Endometrium (tissue), 2 donors: ENCODE data around the gene BRIP1.

ENCODE experiments used
- FAIRE-seq: peaks from 2 replicates; lab custom pipeline; 2012; peaks lifted over from hg19 to GRCh38; lab: Jason Lieb, UNC
- donor health status: control.
- donor health status: control.

BRIP1 gene

DNA sequence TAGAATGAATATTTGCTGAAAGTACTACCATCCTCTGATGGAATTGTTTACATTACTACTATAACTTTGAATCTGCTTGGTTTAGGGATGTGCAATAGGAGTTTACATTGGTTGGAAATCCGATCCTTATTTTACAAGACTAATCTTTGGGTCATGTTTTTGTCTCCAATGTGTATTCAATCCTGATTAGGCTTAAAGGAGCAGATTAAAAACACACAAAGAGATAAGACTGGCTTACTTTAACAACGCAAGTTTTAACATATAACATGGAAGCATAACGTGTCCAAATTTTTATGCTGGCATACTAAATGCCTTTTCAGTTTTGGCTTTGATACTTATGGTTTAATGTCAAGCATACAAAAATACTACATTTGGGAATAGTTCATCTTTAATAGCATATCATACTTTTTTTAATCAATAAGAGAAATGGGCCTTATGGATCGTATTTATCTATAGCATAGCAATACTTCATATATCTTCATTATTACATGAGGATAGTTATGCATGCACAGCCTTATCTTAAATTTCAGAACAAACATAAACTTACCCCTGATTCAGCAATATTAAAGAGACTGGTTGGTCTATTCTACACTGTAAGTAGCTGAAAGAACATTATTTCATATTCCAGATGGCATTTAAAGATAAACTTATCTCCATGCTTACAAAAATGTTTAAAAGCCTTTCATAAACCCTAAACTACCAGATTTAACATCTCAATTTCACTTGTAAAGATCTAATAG is 202.4 kb downstream of the BRIP1 start:
- FAIRE-seq: no peak

DNA sequence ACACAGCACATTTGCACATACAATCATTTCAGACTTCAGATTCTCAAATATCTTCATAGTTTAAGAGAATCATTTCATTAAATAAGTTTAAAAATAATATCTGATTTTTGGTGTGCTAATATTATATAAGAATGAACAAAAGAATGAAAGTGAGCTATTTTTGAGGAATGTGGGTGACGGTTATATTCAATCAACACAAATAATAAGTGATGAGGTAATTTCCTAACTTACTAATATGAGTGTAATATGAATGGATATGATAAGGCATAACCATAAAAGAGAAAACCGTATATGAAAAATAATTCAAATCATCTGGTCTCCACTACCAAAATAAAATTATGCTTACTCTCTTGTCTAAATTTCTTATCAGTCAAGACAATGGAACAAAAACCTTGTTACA is 203.9 kb downstream of the BRIP1 start:
- no peak for FAIRE-seq

DNA sequence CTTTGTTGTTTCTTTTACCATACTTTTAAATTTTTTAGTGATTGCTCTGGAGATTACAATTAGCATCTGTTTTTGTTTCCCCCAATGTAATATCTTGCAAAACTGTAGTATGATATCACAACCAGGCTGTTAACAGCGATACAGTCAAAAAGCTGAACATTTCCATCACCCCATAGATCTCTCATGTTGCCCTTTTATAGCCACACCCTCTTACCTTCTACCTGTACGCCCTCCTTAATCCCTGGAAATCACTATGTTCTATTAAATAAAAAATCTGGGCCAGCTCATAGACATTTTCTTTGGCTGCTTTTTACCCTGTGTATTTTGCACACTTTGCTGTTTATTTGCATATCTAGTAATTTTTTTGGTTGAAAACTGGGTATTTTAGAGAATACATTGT is 205.1 kb downstream of the BRIP1 start:
- FAIRE-seq: no peak

DNA sequence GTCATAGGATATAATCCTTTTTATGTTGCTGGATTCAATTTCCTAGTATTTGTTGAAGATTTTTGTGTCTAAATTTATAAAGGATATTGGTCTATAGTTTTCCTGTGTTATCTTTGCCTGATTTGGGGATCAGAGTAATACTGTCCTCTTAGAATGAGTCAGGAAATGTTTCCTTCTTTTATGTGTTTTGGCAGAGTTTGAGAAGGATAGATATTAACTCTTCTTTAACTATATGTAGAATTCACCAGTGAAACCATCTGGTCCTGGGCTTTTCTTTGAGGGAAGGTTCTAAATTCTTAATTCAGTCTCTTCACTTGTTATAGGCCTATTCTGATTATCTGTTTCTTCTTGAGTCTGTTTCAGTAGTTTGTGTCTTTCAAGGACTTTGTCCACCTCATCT is 206.0 kb downstream of the BRIP1 start:
- FAIRE-seq: no peak

DNA sequence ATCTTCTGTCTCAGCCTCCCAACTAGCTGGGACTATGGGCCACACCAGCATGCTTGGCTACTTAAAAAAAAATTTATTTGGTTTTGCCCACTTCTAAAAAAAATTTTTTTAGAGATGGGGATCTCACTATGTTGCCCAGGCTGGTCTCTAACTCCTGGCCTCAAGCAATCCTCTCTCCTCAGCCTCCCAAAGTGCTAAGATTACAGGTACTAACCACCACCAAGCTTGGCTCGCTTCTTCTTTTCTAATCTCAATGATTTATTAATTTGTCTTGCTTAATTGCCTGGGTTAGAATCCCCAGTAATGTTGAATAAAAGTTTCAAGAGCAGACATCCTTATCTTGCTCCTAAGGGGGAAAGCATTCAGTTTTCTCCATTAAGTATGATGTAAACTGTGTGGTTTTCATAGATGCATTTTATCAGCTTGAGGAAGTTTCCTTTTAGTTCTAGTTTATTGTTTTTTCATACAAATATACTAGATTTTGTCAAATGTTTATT is 206.6 kb downstream of the BRIP1 start:
- no peak for FAIRE-seq

DNA sequence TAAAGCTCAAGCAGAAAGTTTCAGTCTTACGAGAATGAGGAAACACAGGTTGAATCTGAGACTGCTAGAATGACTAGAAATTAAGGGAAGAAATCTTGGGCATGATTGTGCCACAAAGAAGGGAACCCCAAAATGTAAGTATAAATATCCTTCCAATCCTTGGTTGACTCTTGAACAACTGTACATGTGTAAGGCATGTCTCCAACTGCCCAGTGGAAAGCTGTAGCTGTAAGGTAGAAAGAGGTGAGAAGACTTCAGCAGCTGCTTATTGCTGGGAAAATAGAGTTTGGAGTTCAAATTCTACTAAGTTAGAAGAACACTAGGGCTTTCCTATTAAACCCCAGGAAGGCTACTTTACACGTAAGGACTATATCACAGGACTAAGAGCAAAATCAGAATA is 212.6 kb downstream of the BRIP1 start:
- FAIRE-seq: no peak

DNA sequence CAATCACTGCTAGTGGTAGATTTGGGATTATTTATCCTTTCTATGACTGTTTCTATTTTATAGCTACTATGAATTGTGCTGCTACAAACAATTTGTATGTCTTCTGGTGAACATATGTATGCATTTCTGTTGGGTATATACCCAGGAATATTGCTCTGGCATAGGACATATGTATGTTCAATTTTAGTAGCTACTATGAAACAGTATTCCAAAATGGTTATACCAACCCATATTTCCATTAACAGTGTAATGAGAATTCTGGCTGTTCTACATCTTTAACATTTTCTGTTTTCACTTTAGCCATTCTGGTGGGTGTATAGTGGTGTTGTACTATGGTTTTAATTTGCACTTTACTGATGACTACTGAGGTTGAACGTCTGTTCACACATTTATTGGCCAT is 214.7 kb downstream of the BRIP1 start:
- no peak for FAIRE-seq

DNA sequence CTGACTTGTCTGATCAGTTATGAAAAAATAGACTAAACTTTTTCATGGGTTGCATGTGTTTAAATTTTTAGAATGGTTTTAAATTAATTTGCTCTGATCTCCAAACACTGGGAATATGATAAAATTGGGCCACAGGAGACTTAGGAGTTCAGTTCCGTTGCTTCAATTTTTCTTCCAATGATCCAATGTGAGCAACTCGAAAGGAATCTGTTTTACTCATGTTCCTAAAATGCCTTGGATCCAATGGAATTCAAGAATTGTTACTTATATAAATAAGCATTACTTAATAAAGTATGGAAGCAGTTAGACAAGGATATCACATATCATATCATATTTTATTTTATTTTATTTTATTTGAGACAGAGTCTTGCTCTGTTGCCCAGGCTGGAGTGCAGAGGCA is 216.3 kb downstream of the BRIP1 start:
- FAIRE-seq: no peak

DNA sequence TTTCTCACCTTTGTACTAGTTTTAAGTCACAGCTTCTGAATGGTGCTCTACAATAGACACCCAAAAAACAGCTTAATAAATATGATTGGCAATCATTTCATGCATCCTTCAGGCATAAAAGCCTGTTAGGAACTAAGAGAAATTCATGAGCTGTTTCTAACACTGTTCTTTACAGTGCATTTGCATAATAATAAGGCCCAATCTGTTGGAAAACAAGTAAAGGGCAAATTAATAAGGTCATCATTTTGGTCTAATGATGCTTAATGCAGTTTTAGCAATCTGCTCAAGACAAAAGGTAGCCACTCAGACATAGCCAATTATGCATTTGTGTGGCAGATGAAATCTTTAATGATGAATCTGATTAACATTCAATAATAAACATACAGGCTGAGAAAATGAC is 216.8 kb downstream of the BRIP1 start:
- FAIRE-seq: no peak

DNA sequence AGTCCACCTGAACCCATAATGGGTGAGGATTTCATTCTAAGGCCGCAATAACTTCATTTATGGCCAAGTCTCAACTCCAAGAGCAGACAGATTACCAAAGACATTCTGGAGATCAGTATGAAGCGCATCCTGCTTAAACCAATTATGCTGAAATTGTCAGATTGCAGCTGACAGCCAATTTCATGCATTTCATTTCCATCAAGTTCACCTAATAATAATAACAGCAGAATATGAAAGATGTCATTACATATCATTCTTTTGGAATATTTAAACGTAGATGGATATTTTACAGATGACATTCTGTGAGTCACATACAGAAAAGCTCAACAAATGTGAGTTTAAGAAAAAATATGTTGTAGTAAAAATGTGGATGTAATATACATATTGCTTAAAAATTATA is 217.4 kb downstream of the BRIP1 start:
- no peak for FAIRE-seq

DNA sequence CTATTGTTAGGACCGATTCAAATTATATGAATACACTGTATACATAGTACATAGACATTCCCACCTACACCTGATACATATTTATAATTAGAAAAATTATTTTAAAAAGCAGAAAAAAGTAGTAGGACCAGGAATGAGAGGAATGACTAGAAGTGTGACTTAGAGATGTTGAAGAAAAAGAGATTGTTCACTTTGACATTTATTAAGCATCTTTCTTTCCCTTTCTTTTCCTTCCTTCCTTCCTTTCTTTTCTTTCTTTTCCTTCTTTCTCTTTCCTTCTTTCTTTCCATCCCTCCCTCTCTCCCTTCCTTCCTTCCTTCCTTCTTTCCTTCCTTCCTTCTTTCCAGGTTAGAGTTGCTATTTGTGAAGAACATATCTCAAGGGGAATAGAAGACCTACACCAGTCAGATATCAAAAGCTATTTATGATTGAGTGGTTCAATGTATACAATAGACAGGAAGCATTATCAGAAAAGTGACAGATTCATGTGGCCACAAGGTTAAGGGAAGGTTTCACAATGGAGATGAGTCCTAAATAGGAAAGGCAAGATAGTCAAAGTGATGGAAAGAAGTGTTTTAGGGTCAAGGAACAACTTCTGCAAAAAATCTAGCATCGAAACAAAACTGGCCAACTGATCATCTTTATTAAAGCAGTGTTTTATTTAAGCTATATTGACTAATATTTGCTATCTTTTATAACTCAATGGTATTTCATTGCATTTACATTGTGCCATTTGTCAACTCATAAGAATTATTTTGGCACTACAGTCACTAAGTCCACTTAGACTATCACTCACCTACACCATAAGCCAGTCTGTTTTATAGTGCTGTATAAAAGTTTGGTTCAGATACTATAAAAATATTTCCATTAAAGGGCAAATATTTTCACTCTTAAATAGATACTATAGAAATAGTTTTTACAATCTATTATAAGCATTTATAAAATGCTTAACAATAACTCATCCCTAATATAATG is 218.2 kb downstream of the BRIP1 start:
- no peak for FAIRE-seq

DNA sequence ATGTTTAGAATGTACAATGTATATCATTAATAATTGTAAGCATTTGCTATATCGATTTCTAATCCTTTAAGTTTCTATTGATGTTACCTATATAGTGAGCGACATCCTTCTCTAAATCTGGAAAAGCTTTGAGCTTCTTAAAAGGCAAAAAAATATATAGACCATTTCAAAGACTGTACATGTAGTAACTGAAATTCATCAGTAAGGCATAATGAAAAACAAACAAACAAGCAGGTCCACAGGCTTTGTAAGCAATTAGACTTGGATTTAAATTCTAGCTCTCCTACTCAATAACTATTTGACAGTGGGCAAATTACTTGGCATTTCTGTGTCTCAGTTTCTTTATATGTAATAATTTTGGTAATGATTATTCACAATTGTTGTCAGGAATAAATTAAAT is 220.6 kb downstream of the BRIP1 start:
- FAIRE-seq: no peak

DNA sequence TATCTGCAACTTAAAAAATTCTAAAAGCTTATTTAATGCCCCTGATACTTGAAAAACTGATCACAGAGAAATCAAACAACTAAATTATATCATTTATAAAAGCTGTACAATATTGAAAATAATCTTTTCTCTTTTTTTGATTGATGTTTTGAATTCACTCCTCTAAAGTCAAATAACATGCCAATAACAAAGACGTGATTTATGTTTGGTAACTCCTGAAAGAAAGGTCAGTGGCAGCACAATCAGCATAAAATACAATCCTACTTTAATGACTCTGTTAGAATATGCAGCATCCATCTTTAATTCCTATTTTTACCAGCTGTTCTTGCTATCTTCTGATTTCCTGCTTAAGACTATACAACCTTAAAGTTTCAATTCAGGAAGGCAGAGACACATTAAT is 221.6 kb downstream of the BRIP1 start:
- FAIRE-seq: no peak

DNA sequence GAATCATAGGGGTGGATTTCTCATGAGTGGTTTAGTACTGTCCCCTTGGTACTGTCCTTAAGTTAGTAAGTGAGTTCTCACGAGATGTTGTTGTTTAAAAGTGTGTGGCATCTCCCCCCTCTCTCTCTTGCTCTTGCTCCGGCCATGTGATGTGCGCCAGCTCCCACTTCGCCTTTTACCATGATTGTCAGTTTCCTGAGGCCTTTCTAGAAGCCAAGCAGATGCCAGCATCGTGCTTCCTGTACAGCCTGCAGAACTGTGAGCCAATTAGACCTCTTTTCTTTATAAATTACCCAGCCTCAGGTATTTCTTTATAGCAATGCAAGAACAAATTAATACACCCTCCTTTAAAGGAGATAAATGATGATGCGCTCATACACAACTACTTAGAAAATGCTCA is 222.2 kb downstream of the BRIP1 start:
- FAIRE-seq: no peak

DNA sequence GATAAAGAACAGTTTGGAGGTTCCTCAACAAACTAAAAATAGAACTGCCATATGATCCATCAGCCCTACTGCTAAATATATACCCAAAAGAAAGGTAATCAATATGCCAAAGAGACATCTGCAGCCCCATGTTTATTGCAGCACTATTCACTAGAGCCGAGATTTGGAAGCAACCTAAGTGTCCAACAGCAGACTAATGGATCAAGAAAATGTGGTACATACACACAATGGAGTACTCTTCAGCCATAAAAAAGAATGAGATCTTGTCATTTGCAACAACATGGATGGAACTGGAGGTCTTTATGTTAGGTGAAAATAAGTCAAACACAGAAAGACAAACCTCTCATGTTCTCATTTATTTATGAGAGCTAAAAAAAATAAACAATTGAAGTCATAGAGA is 223.5 kb downstream of the BRIP1 start:
- no peak for FAIRE-seq

DNA sequence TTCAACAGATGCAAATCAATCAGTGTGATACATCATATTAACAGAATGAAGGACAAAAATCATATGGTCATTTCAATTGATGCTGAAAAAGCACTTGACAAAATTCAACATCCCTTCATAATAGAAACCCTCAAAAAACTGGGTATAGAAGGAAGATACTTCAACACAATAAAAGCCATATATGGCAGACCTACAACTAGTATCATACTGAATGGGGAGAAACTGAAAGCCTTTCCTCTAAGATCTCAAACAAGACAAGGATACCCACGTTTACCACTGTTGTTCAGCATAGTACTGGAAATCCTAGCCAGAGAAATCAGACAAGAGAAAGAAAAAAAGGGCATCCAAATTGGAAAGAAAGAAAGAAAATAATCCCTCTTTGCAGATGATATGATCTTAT is 225.2 kb downstream of the BRIP1 start:
- FAIRE-seq: no peak

DNA sequence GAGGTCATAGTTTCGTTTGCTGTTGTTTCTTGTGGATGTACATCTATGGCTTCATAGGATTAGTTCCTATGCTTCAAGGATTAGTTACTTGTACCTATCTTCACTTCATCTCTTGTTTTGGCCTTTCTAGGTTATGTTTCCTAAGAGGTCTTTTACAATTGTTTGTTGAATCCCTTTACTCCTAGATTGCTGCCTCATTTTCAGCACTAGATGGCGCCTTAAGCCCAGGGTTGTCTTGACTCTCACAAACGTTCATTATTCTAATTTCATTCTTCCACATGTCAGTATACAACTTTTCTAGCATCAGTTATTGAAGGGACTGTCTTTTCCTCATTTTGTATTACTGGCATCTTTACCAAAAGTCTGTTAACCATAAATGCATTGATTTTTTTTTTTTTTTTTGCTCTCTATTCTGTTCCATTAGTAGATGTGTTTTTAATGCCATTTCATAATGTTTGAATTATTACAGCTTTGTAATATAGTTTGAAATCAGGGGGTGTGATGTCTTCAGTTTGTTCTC is 227.4 kb downstream of the BRIP1 start:
- FAIRE-seq: no peak

DNA sequence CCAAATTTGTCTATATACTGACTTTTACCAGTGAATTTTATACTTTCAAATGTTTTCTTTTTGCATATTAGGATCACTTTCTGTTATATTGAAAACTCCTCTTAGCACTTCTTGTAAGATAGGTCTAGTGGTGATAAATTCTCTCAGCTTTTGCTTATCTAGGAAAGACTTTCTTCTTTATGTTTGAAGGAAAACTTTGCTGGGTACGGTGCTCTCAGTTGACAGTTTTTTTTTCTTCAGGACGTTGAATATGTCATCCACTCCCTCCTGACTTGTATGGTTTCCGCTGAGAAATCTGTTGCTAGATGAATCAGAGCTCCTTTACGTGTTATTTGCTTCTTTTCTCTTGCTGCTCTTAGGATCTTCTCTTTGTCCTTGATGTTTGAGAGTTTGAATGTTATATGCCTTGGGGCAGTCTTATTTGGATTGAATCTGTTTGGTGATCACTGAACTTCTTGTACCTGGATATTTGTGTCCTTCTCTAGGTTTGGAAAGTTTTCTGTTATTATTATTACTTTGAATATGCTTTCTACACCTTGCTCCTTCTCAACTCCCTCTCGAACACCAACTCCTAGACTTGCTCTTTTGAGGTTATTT is 228.3 kb downstream of the BRIP1 start:
- no peak for FAIRE-seq

DNA sequence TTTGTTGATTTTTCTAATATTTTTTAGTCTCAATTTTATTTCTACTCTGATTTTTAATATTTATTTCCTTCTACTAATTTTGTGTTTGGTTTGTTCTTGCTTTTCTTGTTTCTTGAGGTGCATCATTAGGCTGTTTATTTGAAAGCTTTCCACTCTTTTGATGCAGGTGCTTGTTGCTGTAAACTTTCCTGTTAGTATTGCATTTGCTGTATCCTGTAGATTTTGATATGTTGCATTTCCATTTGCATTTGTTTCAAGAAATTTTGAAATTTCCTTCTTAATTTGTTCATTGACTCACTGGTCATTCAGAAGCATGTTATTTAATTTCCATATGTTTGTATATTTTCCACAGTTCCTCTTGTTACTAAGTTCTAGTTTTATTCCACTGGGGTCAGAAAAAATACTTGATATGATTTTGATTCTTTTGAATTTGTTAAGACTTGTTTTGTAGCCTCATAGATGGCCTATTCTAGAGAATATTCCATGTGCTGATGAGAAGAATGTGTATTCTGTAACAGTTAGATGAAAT is 229.3 kb downstream of the BRIP1 start:
- no peak for FAIRE-seq

DNA sequence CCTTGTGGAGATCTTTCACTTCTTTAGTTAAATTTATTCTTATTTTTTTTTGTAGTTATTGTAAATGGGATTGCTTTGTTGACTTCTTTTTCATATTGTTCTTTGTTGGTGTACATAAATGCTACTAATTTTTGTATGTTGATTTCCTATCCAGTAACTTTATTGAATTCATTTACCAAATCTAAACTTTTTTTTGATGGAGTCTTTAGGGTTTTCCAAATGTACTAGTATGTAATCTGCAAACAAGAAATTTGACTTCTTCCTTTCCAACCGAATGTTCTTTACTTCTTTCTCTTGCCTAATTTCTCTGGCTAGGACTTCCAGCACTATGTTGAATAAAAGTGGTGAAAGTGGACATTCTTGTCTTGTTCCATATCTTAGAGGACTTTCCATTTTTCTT is 230.5 kb downstream of the BRIP1 start:
- FAIRE-seq: no peak

DNA sequence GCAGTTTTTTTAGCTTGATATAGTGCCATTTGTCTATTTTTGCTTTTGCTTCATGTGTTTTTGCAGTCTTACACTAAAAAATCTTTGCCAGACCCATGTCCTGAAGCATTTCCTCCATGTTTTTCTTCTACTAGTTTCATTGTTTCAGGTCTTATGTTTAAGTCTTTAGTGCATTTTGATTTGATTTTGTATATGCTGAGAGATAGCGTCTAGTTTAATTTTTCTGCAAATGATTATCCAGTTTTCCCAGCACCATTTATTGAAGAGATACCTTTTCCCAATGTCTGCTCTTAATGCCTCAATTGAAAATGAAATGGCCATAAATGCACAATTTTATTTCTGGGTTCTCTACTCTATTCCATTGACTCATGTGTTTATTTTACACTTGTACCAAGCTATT is 231.5 kb downstream of the BRIP1 start:
- FAIRE-seq: no peak
